ENCODE results near the gene SLC41A3.

SLC41A3 gene

DNA sequence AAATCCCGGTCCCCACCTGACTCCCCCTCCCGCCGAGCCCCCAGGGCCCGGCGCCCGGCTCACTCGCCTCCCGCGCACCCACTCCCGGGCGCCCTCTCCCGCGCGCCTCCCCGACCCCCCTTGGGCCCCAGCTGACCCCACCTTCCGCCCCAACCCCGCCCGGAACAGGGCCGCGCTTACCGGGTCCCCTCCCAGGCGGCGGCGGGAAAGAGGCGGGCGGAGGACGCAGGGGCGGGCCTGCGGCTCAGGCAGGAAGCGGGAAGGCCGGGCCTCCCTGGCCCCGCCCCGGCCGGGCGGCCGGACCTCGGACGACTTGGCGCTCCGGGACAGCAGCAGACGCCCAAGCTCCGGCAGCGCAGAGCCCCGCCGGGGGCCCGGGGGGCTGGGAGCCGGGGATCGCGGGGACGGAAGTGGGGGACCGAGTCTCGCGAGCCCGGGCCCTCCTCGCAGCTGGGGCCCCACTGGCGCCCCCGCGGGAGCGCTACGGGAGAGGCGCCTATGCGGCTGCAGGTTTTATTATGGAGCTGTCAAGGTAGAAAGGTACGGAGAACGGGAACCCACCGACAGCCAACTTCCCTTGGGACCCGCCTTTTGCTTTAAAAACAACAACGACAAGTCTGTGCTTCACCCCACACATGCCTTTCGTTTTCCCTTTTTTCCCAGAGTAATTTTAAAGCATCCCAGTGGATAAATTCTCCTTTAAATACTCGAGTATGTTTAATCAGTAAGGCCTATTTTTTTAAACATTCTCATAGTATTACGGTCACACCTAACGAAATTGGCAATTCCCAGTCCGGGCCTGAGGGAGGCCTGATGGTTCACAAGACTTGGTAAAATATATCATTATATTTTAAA lies at the start of gene SLC41A3:
Gene SLC41A3 (minus strand): TSS at position 212 of the 855 bp plus-strand sequence. CDS start 15,905 bp downstream, outside the sequence.
- DNase-seq, result peak; percentile 89 to 90
- TF ChIP-seq GATA1 (IDR thresholded peaks at IDR 0.05; ENCODE audit: low read depth, low read length), result no peak
- peak; percentile 41 for TF ChIP-seq POLR2A (IDR thresholded peaks at IDR 0.05; ENCODE audit: low read length)

DNA sequence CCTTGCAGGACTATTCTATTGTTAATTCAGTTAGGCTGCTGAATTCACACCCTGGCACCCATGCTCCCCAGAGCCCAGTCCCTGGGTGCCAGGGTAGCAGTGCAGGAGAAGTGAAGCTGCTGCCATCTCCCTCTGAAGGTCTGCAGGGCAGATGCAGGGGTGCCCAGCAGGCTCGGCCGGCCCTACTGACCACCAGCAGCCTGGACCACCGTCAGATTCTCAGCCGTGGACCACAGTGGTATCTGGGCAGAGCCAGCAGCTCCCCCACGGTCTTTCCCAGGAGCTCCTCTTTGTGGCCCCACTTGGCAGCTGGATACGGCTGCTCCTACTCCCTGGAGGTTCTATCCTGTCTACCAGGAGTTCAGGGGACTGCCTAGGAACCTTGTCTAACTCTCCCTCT lies 49.7 kb upstream of the SLC41A3 start:
- DNase-seq, result no peak

DNA sequence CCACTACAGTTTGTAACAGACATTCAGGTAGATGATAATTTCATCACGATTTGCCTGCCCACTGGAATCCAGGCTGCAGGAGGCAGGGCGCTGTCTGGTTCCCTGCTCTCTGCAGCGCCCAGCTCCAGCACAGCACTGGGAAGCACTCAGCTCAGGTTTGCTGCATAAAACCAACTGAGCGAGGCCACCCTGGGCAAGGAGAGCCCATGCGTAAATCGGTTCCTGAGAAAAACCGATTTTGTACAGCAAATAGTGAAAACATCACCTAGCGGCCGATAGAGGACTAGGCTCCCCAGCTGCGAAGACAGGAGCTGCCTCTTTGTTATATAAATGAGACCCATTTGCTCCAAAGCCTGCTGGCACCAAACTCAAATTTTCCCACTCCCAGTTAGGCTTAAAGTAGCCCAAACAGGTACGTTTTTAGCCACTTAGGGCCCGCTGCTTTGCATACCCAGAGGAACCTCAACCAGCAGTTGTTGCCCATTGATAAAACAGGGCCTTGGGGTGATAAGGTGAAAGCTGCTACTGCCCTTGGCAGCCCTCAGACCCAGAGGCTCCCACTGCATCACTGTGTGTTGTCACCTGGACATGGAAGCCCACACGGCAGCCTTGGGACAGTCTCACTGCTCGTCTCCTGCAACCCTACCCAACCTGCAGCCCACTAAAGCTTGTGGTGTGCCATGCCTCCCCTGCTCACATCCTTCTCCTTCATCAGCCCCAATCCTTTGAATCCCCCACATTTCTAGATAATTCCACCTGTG lies 49.0 kb upstream of the SLC41A3 start:
- no peak for DNase-seq
- TF ChIP-seq GATA1 (IDR thresholded peaks at IDR 0.05; ENCODE audit: low read depth, low read length) (no peak), POLR2A (IDR thresholded peaks at IDR 0.05; ENCODE audit: low read length) (no peak)

More for the DNA sequence above, 49.7 kb upstream of the SLC41A3 start:
- no peak for TF ChIP-seq GATA1 (IDR thresholded peaks at IDR 0.05; ENCODE audit: low read depth, low read length)
- TF ChIP-seq POLR2A (IDR thresholded peaks at IDR 0.05; ENCODE audit: low read length), result no peak

DNA sequence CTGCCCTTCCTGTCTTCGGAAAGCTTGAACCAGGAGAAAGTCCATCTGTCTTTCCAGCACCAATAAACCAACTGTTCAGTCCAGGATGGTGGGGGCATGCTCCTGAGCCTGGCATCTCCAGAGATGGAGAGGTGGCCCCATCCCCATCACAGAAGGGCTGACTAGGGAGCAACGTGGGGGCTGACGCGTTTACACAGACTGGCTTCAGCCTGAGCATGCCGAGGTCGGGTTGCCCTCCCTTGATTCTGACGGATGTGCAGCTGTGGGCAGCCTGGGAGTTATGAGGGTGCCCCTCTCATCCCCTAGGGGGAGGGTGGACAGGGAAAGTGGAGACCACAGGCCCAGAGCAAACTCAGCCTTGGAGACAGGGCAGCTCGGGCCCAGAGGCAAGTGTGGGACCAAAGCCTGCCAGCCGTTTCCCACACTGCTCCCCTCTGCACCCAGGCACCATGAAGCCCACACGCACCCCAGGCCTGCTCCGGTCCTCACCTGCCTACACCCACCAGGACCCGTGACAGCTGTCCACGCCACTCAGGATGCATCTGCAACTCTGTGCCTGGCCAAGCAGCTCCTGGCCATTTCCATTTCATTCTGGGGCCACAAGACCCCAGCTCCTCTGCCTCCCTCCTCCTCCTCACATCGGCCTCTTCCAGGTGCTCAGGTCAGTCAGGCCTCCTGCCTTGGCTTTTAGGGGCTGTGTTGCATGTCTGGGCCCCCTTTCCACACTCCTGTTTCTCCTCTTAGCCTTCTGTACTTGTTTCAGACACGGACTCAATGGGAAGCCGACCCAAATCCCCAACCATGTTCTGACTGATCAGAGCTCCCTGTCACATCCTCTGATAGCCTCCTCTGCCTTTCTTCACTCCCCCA lies 48.2 kb upstream of the SLC41A3 start:
- TF ChIP-seq GATA1 (IDR thresholded peaks at IDR 0.05; ENCODE audit: low read depth, low read length) (no peak), POLR2A (IDR thresholded peaks at IDR 0.05; ENCODE audit: low read length) (no peak)
- DNase-seq, result no peak

DNA sequence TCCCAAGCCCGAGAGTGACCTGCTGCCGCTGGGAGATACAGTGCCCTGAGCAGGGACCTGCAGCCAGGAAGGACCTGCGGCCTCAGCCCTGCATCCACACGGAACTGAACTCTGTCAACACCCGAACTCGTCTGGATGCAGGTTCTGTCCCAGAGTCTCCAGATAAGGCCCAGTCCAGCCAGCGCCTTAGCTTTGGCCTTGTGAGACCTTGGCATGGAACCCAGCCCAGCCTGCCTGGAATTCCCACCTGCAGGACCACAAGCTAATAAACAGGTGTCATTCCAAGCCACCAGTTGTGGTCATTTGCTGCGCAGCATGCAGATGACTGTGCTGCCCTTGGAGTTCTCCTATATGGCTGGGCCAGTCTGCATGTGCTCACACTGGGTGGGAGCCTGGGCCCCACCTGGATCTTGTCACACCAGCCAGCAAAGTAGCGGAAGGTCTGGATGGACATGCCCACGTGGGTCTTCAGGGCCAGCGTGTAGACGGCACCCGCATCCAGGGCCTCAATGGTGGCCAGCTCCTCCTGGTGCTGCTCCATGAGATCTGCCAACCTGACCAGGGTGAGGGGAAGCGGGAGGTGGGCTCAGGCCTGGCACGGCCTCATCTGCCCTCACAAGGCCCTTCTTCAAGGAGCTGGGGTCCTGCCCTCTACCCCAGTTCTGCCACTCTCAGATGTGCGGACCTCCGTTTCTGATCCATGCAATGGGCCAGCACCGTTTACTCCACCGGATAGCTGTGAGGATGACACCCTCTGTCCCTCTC lies 47.2 kb upstream of the SLC41A3 start:
- TF ChIP-seq GATA1 (IDR thresholded peaks at IDR 0.05; ENCODE audit: low read depth, low read length) (no peak), POLR2A (IDR thresholded peaks at IDR 0.05; ENCODE audit: low read length) (no peak)
- DNase-seq, result no peak

DNA sequence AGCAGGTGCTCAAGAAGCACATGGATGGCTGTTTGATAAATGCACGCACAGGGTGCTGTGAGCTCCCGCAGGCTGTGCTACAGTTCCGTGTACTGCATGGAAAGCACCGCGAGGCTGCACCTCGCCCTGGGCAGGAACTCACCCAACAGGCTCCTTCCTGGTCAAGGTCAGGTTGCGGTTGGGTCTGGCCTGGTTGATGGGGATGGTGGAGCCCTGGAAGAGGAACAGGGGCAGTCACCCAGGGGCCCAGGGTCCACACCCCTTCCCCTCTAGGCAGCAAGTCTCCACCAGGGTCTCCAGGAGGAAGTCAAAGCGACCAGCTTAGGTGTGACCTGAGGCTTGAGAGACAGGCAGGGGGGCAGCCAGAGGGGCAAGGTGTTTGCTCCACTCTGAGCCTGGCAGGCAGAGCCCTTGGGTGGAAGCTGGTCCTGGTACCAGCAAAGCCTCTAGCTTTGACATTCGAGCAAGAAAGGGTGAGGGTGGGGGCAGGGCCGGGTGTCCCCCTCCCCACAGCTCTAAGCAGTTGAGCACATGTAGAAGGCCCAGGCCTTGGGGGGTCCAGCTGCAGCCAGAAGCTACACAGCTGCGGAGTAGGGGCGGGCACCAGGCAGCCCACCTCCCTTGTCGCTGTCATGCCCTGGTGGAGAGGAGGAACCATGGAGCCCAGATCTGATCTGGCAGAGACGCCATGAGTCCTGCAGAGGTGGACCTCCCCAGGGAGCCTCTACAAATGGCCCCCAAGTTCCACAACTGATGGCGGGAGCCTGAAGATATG lies 46.3 kb upstream of the SLC41A3 start:
- DNase-seq, result no peak
- TF ChIP-seq POLR2A (IDR thresholded peaks at IDR 0.05; ENCODE audit: low read length) (no peak), GATA1 (IDR thresholded peaks at IDR 0.05; ENCODE audit: low read depth, low read length) (no peak)

DNA sequence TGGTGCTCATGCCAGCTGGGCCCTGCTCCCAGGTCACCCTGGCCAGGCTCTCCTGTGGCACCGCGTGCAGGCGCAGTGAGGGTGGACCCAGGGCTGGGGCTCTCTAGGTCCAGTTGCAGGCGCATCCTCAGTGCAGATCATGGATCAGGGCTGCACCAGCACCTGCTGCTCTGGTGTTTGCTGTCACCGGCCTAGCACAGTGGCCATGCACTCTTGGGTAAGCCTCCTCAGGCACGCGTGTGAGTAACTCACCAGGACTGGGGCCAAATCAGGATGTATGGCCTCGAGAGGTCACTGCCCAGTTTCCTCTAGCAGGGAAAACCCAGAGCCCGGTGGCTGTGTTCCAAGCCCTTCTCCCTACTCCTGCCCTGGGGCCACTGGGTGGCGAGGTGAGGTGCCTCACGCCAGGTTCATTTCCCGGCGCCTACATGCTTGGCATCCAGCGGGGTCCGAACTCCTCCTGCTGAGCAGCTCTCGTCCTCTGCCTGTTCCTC lies 45.5 kb upstream of the SLC41A3 start:
- TF ChIP-seq GATA1 (IDR thresholded peaks at IDR 0.05; ENCODE audit: low read depth, low read length), result no peak
- no peak for TF ChIP-seq POLR2A (IDR thresholded peaks at IDR 0.05; ENCODE audit: low read length)
- no peak for DNase-seq

DNA sequence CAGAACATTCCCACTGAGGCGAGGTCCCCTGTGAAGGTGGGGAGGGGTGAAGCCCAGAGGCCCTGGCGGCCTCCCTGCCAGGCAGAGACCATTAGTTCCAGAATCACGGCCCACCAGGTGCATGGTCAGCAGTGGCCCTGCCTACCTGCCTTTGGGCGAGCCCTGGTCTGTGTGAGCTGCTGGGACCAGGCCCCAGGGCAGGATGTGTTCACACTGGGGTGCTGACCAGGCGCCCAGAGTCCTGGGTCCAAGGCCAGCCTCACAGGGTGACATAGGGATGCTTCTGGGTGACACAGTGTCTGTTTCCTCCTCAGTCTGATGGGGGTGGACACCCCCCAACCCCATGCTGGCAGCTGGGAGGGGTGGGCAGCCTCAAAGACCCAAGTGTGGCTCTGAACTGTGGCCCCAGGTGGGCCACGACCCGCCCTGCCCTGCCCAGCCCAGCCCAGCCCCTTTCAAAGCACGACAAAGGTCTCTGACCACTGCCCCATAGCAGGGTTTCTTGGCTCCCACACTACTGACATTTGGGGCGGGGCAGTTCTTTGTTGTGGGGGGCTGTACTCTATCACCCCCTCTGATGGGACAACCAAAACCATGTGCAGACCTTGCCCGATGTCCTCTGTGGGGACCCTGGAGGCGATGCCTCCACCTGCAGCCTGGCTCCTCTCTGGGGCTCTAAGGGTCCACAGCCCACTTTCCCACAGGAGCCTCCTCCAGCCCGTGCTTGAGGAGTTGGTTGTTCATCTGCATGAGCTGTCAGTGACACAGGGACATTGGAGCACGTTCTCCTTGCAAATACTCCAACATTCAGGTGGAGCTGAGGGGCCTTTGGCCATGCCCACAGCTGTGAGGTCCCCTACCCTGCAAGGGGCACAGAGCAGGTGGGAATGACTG lies 44.8 kb upstream of the SLC41A3 start:
- DNase-seq, result no peak
- no peak for TF ChIP-seq GATA1 (IDR thresholded peaks at IDR 0.05; ENCODE audit: low read depth, low read length)
- TF ChIP-seq POLR2A (IDR thresholded peaks at IDR 0.05; ENCODE audit: low read length), result no peak

DNA sequence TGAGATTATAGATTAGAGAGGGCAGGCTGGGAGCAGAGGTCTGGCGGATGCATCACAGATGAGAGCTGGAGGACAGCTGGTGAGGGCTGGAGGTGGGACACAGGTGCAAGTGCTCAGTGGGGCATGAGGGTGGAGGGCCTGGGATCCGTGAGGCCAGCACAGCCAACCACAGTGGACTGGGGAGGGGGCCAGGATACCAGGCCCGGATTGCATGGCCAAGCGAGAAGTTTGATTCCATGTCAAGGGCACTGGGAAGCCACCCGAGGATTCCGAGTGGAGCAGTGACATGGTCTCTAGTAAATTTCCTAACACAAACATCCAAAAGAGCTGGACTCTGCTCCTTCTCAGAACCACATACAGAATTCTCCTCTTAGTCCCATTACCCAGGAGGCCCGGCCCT lies 44.0 kb upstream of the SLC41A3 start:
- no peak for DNase-seq
- TF ChIP-seq POLR2A (IDR thresholded peaks at IDR 0.05; ENCODE audit: low read length) (no peak), GATA1 (IDR thresholded peaks at IDR 0.05; ENCODE audit: low read depth, low read length) (no peak)

DNA sequence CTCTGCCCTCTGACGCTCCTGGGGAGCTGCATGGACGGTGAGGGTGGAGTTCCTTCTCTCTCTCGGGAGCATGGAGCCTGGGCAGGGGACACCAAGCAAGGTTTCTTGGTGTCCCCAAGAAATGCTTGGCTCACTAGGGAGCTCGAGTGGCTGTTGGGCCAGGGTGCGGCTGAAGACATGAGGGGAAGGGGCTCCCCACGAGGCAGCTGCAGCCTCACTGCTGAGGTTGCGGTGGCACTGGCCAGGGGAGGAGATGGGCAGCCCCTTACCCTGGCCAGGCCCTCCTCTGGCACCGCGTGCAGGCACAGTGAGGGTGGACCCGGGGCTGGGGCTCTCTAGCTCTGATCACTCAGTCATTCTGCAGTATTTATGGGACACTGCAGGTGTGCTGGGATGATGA lies 43.5 kb upstream of the SLC41A3 start:
- DNase-seq, result no peak
- TF ChIP-seq POLR2A (IDR thresholded peaks at IDR 0.05; ENCODE audit: low read length) (no peak), GATA1 (IDR thresholded peaks at IDR 0.05; ENCODE audit: low read depth, low read length) (no peak)

DNA sequence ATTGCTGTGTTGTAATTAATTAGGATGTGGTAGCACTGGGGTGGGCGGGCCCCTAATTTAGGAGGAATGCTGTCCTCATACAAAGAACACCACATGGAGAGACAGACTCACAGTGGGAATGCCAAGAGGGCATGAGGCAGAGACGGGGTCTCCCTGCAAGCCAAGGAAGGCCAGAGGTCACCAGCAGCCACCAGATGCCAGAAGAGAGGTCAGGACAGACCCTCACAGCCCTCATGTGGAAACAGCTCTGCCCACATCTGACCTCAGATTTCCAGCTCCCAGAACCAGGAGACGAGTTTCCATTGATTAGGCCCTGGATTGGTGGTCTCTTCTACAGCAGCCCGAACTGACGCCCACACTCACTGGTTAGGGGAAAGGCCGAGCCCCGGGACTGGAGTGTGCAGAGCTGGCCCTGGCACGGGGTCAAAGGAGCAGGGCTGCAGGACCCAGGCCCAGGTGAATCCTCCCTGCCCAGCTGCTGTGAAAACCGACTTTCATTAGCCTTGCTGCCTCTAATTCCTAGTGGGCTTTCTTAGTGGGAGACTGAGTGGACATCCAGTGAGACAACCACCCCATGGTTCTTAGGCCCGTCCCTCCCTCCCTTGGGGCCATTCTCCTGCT lies 43.0 kb upstream of the SLC41A3 start:
- TF ChIP-seq GATA1 (IDR thresholded peaks at IDR 0.05; ENCODE audit: low read depth, low read length), result no peak
- TF ChIP-seq POLR2A (IDR thresholded peaks at IDR 0.05; ENCODE audit: low read length), result no peak
- no peak for DNase-seq

Measured in erythroblast (primary cell).